ENCODE data around the gene FREY1.

DNA sequence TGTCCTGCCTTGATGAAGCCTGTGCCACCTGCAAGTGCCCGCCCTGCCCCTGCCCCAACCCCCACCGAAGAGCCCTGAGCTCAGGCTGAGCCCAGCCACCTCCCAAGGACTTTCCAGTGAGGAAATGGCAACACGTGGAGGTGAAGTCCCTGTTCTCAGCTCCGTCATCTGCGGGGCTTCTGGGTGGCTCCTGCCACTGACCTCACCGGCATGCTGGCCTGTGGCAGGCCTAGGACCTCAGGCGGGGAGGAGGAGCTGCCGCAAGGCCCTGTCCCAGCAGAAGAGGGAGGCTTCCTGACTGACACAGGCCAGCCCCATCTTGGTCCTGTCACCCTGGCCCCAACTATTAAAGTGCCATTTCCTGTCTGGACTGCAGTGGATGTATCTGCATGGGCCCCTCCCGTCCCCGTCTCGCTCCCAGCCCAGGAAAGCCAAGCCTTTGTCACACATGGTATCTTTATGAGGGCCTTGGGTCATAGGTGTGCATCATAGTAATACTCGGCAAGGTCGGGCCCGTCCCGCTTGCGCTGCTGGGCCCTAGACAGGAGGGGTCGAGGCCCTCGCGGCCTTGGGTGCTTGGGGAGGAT is 882 bp downstream of the FREY1 start:
- TF ChIP-seq, protein P1, sequence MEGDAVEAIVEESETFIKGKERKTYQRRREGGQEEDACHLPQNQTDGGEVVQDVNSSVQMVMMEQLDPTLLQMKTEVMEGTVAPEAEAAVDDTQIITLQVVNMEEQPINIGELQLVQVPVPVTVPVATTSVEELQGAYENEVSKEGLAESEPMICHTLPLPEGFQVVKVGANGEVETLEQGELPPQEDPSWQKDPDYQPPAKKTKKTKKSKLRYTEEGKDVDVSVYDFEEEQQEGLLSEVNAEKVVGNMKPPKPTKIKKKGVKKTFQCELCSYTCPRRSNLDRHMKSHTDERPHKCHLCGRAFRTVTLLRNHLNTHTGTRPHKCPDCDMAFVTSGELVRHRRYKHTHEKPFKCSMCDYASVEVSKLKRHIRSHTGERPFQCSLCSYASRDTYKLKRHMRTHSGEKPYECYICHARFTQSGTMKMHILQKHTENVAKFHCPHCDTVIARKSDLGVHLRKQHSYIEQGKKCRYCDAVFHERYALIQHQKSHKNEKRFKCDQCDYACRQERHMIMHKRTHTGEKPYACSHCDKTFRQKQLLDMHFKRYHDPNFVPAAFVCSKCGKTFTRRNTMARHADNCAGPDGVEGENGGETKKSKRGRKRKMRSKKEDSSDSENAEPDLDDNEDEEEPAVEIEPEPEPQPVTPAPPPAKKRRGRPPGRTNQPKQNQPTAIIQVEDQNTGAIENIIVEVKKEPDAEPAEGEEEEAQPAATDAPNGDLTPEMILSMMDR (IDR thresholded peaks at IDR 0.05 in 4 of 5, conservative IDR thresholded peaks at IDR 0.05 in 1 of 5), result no peak
- TF ChIP-seq POLR2A (IDR thresholded peaks at IDR 0.05), result no peak
